IMR-90 (cell line): ENCODE data around the gene IQGAP2. TPM values are rescaled to one million over a fixed set of nuclear protein-coding genes. Genes with fewer than 3 reads are reported as not detected.

Experiments used
- ATAC-seq: fragments of 200-7000 bp; cut with Tn5 transposase; 2 replicates; pipeline ENCODE4 v1.9.1; 2020; ENCODE audit warnings: low read depth, mild to moderate bottlenecking, moderate library complexity
- BruUV-seq: library from RNA; stranded (reverse); fragments of 400-500 nt; replicated peaks from 2 replicates; lab custom pipeline; 2021; lab: Mats Ljungman, UMichigan
- CTCF ChIA-PET: fragments of 300-600 bp; formaldehyde crosslinking; extraction: SDS; loops from one replicate; lab custom pipeline; 2021; ENCODE audit warnings: antibody characterized with exemption; lab: Yijun Ruan, JAX
- POLR2A ChIA-PET: fragments of 300-600 bp; sonication (Branson Sonifier 250); formaldehyde crosslinking; loops from one replicate; lab custom pipeline; 2022; ENCODE audit warnings: antibody characterized with exemption; ENCODE audit not compliant: unreplicated experiment; lab: Charles Lee
- DNase-seq: peaks from one replicate; pipeline ENCODE4 v3.0.0; 2013
- H2AFZ ChIP-seq: replicated peaks from 2 replicates; pipeline ENCODE3; 2013; ENCODE audit warnings: low read length, mild to moderate bottlenecking; ENCODE audit not compliant: poor library complexity
- H2AK5ac ChIP-seq: 2 replicates; pipeline ENCODE4 v1.6.1; 2013; ENCODE audit warnings: low read depth, low read length, inconsistent platforms
- H2AK9ac ChIP-seq: replicated peaks from 2 replicates; pipeline ENCODE3; 2013; ENCODE audit warnings: mild to moderate bottlenecking, low read depth, low read length, moderate library complexity; ENCODE audit not compliant: poor library complexity
- H2BK120ac ChIP-seq: 2 replicates; pipeline ENCODE4 v1.6.1; 2013; ENCODE audit warnings: low read depth, low read length, inconsistent platforms
- H2BK15ac ChIP-seq: 3 replicates; pipeline ENCODE4 v1.6.1; 2013; ENCODE audit warnings: low read depth, low read length, inconsistent platforms
- H2BK20ac ChIP-seq: 2 replicates; pipeline ENCODE4 v1.6.1; 2013; ENCODE audit warnings: low read depth, mild to moderate bottlenecking, inconsistent platforms, low read length, moderate library complexity
- H2BK5ac ChIP-seq: 2 replicates; pipeline ENCODE4 v1.6.1; 2013; ENCODE audit warnings: mild to moderate bottlenecking, low read depth, low read length, inconsistent platforms; ENCODE audit not compliant: poor library complexity, severe bottlenecking
- H3K14ac ChIP-seq: replicated peaks from 2 replicates; pipeline ENCODE4 v1.6.1; 2013; ENCODE audit warnings: low read depth, low read length, inconsistent platforms
- H3K18ac ChIP-seq: 2 replicates; pipeline ENCODE4 v1.6.1; 2013; ENCODE audit warnings: low read depth, low read length, control low read depth
- H3K23ac ChIP-seq: 2 replicates; pipeline ENCODE4 v1.6.1; 2013; ENCODE audit warnings: low read depth, low read length, inconsistent platforms
- H3K27ac ChIP-seq: 2 replicates; pipeline ENCODE4 v1.5.1; 2013; ENCODE audit warnings: mild to moderate bottlenecking, control low read depth, low read length; ENCODE audit not compliant: insufficient read depth
- H3K27me3 ChIP-seq: 2 replicates; pipeline ENCODE4 v1.6.1; 2013; ENCODE audit warnings: low read length; ENCODE audit not compliant: control insufficient read depth, insufficient read depth
- H3K36me3 ChIP-seq: 2 replicates; pipeline ENCODE4 v1.6.1; 2013; ENCODE audit warnings: low read length, mixed read lengths; ENCODE audit not compliant: control insufficient read depth, insufficient read depth
- H3K4ac ChIP-seq: 2 replicates; pipeline ENCODE4 v1.6.1; 2013; ENCODE audit warnings: low read depth, low read length, inconsistent platforms
- H3K4me1 ChIP-seq: 2 replicates; pipeline ENCODE4 v1.6.1; 2013; ENCODE audit warnings: low read length, mixed read lengths; ENCODE audit not compliant: control insufficient read depth, insufficient read depth
- H3K4me2 ChIP-seq: 2 replicates; pipeline ENCODE4 v1.6.1; 2013; ENCODE audit warnings: low read depth, mild to moderate bottlenecking, control low read depth, low read length, moderate library complexity
- H3K4me3 ChIP-seq: 2 replicates; pipeline ENCODE4 v1.5.1; 2013; ENCODE audit warnings: low read depth, mild to moderate bottlenecking, control low read depth, low read length, moderate library complexity; ENCODE audit not compliant: insufficient read depth
- H3K56ac ChIP-seq: 2 replicates; pipeline ENCODE4 v1.6.1; 2013; ENCODE audit warnings: low read length, inconsistent platforms; ENCODE audit not compliant: insufficient read depth; ENCODE audit errors: extremely low read depth
- H3K79me1 ChIP-seq, 2 experiments: 2 replicates each; pipeline ENCODE4 v1.6.1; 2013; ENCODE audit warnings: low read length in 2 of 2, inconsistent platforms in 1 of 2, low read depth in 1 of 2
- H3K9ac ChIP-seq: 2 replicates; pipeline ENCODE4 v1.6.1; 2013; ENCODE audit warnings: low read depth, low read length, control low read depth
- H3K9me1 ChIP-seq: 2 replicates; pipeline ENCODE4 v1.6.1; 2013; ENCODE audit warnings: low read length, inconsistent platforms; ENCODE audit not compliant: insufficient read depth
- H3K9me3 ChIP-seq: 2 replicates; pipeline ENCODE4 v1.6.1; 2013; ENCODE audit warnings: low read length; ENCODE audit not compliant: control insufficient read depth, insufficient read depth
- H4K20me1 ChIP-seq: 2 replicates; pipeline ENCODE4 v1.6.1; 2013; ENCODE audit warnings: low read length, inconsistent platforms; ENCODE audit not compliant: insufficient read depth
- H4K5ac ChIP-seq: 2 replicates; pipeline ENCODE4 v1.6.1; 2013; ENCODE audit warnings: mild to moderate bottlenecking, low read depth, low read length, control low read depth
- H4K8ac ChIP-seq, 2 experiments: 2 replicates each; pipeline ENCODE4 v1.6.1; 2013; ENCODE audit warnings: low read depth in 2 of 2, low read length in 2 of 2, control low read depth in 1 of 2, inconsistent platforms in 1 of 2
- H4K91ac ChIP-seq: 2 replicates; pipeline ENCODE4 v1.6.1; 2013; ENCODE audit warnings: low read depth, low read length, inconsistent platforms; ENCODE audit not compliant: insufficient read depth
- BHLHE40 ChIP-seq: fragments of 150-350 bp; IDR thresholded peaks from 2 replicates; pipeline ENCODE4 v1.6.1; 2016; ENCODE audit warnings: mild to moderate bottlenecking, low read depth, low read length
- CHD1 ChIP-seq: IDR thresholded peaks from 2 replicates; pipeline ENCODE4 v1.6.1; 2012; ENCODE audit warnings: low read depth, low read length, improper control_type of control experiment
- MXI1 ChIP-seq: IDR thresholded peaks from 2 replicates; pipeline ENCODE4 v1.6.1; 2012; ENCODE audit warnings: low read depth, mild to moderate bottlenecking, low read length, moderate library complexity, borderline replicate concordance
- NFE2L2 ChIP-seq: fragments of 150-350 bp; IDR thresholded peaks from 2 replicates; pipeline ENCODE4 v1.6.1; 2016; ENCODE audit warnings: low read depth, mild to moderate bottlenecking, low read length
- RAD21 ChIP-seq: IDR thresholded peaks from 2 replicates; pipeline ENCODE4 v1.6.1; 2012; ENCODE audit warnings: low read length, improper control_type of control experiment
- RFX5 ChIP-seq: IDR thresholded peaks from 2 replicates; pipeline ENCODE4 v1.8.0; 2012; ENCODE audit warnings: low read depth, mild to moderate bottlenecking, low read length, moderate library complexity
- SMC3 ChIP-seq: fragments of 150-350 bp; IDR thresholded peaks from 2 replicates; pipeline ENCODE4 v1.6.1; 2016; ENCODE audit warnings: low read depth, mild to moderate bottlenecking, antibody characterized with exemption, low read length, moderate library complexity
- WGBS, 2 experiments: methylation state at CpG; one replicate each; pipeline versions ENCODE4 v1.1.5 to v1.1.7; 2013; ENCODE audit warnings: missing lambda C conversion rate in 2 of 2; ENCODE audit not compliant: insufficient read length in 1 of 2; ENCODE audit errors: extremely low coverage in 2 of 2; 5-methylcytosine and 5-hydroxymethylcytosine counted together
- dilution Hi-C: fragments of 300-500 bp; cut with HindIII; formaldehyde crosslinking; loops from one replicate; pipeline ENCODE4 v1.14.3; 2018; ENCODE audit warnings: low sequenced_read_pairs; ENCODE audit not compliant: unreplicated experiment
- in situ Hi-C: fragments of 300-500 bp; cut with MboI; formaldehyde crosslinking; loops from 3 replicates; pipeline ENCODE4 v1.14.3; 2019; ENCODE audit warnings: low sequenced_read_pairs, inconsistent platforms, mixed read lengths
- intact Hi-C: fragments of 100-400 bp; cut with micrococcal nuclease; formaldehyde crosslinking; loops from 2 replicates; pipeline ENCODE4 v1.10.0; 2022
- polyA plus RNA-seq, 3 experiments: library from polyadenylated mRNA; depleted of rRNA; stranded (reverse); fragments of >200 nt; gene quantifications; 2 replicates each; pipeline ENCODE4 v1.2.3, GENCODE V29; 2012; ENCODE audit warnings: low replicate concordance in 1 of 3
- total RNA-seq: library from RNA; depleted of rRNA; stranded (reverse); fragments of >200 nt; gene quantifications from 2 replicates; pipeline ENCODE4 v1.2.3, GENCODE V29; 2012

The IQGAP2 gene
- total and polyA plus RNA-seq, 2 of the 4 experiments (the other 2 are of a cell fraction) = 0.21 to 0.36 TPM

- POLR2A ChIA-PET = no interaction called here
- ATAC-seq = no peak
Observed at GRCh38 chr5:76556511-76557221, 153.6 kb downstream of the IQGAP2 start.

More at GRCh38 chr5:76556511-76557221, 153.6 kb downstream of the IQGAP2 start:
- no peak for DNase-seq
- no peak overlapping the region for H2BK120ac ChIP-seq
- no peak overlapping the region for H2BK20ac ChIP-seq
- H3K9ac ChIP-seq = no peak overlapping the region
- H3K79me1 ChIP-seq = no peaks in the 10 kb centered on the region
- BruUV-seq = no TSS peak
- peaks cover 10% of the 10 kb centered on the region for H3K27me3 ChIP-seq
- H3K9me1 ChIP-seq = no peaks in the 10 kb centered on the region
- H3K18ac ChIP-seq = no peak overlapping the region
- H3K56ac ChIP-seq = no peak overlapping the region
- H4K20me1 ChIP-seq = no peaks in the 10 kb centered on the region
- H4K5ac ChIP-seq = no peak overlapping the region
- H3K36me3 ChIP-seq = no peaks in the 10 kb centered on the region
- H2AFZ ChIP-seq = no peak overlapping the region
- dilution Hi-C loops = no loop called here
- H2AK5ac ChIP-seq = no peak overlapping the region
- H3K4ac ChIP-seq = no peak overlapping the region
- no peak overlapping the region for H2AK9ac ChIP-seq
- H4K91ac ChIP-seq = no peak overlapping the region
- no peaks in the 10 kb centered on the region for H3K4me1 ChIP-seq
- H3K27ac ChIP-seq = no peak overlapping the region
- no peak overlapping the region for H4K8ac ChIP-seq
- H3K23ac ChIP-seq = no peak overlapping the region
- no peak overlapping the region for H3K4me2 ChIP-seq
- intact Hi-C loops = no loop called here
- no peak overlapping the region for H3K14ac ChIP-seq
- no peak overlapping the region for H2BK15ac ChIP-seq
- H2BK5ac ChIP-seq = no peak overlapping the region
- no peaks in the 10 kb centered on the region for H3K9me3 ChIP-seq
- TF ChIP-seq SMC3 (no peak), CHD1 (no peak), BHLHE40 (no peak), MXI1 (no peak), RFX5 (no peak), RAD21 (no peak), NFE2L2 (no peak)
- H3K4me3 ChIP-seq = no peak overlapping the region
- in situ Hi-C loops = no loop called here
- CTCF ChIA-PET = no interaction called here
- no CpG with 5 or more reads among the region's 4 CpGs for WGBS, 2 experiments
